Upper lobe of left lung (tissue), 6 donors: ENCODE measurements around the gene TGFBR3. TPM values are rescaled to one million over a fixed set of nuclear protein-coding genes. Genes with fewer than 3 reads are reported as not detected.

Source experiments
- ATAC-seq, 2 donors: fragments of 200-7000 bp; cut with Tn5 transposase; one replicate each; pipeline ENCODE4 v1.9.1; 2022; ENCODE audit warnings: mild to moderate bottlenecking in 2 of 2, moderate library complexity in 2 of 2; ENCODE audit not compliant: low FRiP score in 2 of 2
- DNase-seq, 2 donors: peaks; one replicate each; pipeline ENCODE4 v3.0.0-alpha.2; 2019 to 2020
- H3K27ac ChIP-seq, 4 donors: fragments of 200-600 bp; sonication (generic); one replicate each; pipeline ENCODE4 v1.5.1; 2016 to 2019
- H3K27me3 ChIP-seq, 4 donors: fragments of 200-600 bp; sonication (generic); one replicate each; pipeline ENCODE4 v1.5.1; 2017 to 2019
- H3K36me3 ChIP-seq, 4 donors: fragments of 200-600 bp; sonication (generic); one replicate each; pipeline ENCODE4 v1.5.1; 2016 to 2019
- H3K4me1 ChIP-seq, 4 donors: fragments of 200-600 bp; sonication (generic); one replicate each; pipeline ENCODE4 v1.5.1; 2018 to 2019
- H3K4me3 ChIP-seq, 4 donors: fragments of 200-600 bp; sonication (generic); one replicate each; pipeline ENCODE4 v1.5.1; 2017 to 2019; ENCODE audit warnings: mild to moderate bottlenecking in 2 of 4, moderate library complexity in 1 of 4
- H3K9me3 ChIP-seq, 4 donors: fragments of 200-600 bp; sonication (generic); one replicate each; pipeline ENCODE4 v1.5.1; 2018 to 2019
- CTCF ChIP-seq, 6 experiments: fragments of 450-650 bp in 4 of 6; fragments of 200-600 bp in 2 of 6; sonication (generic) in 2 of 6; IDR thresholded peaks; one replicate each; pipeline ENCODE4 v1.5.1; 2016 to 2019; ENCODE audit warnings: antibody characterized with exemption in 6 of 6
- EP300 ChIP-seq, 4 donors: sonication (generic); formaldehyde crosslinking; IDR thresholded peaks; one replicate each; pipeline ENCODE4 v1.5.1; 2017; ENCODE audit warnings: antibody characterized with exemption in 4 of 4, control low read depth in 2 of 4
- POLR2A ChIP-seq, 4 donors: fragments of 450-650 bp; IDR thresholded peaks; one replicate each; pipeline ENCODE4 v1.5.1; 2016 to 2017; ENCODE audit warnings: antibody characterized with exemption in 4 of 4, mild to moderate bottlenecking in 2 of 4
- POLR2AphosphoS5 ChIP-seq, 2 donors: sonication (generic); formaldehyde crosslinking; IDR thresholded peaks; one replicate each; pipeline ENCODE4 v1.5.1; 2017; ENCODE audit warnings: antibody characterized with exemption in 2 of 2
- WGBS, 2 donors: methylation state at CpG; one replicate each; pipeline ENCODE4 v1.1.5; 2017 to 2018; 5-methylcytosine and 5-hydroxymethylcytosine counted together
- total RNA-seq, 6 donors: library from RNA; depleted of rRNA in 4 of 6; stranded (reverse); fragments of >200 nt in 4 of 6; gene quantifications; one replicate each; pipeline versions ENCODE4 v1.1.0 to v1.2.1, GENCODE V29; 2016 to 2021
- donor health status: DM: no; HTN: no; CAD: no; lungs with moderate emphysema.
- donor health status: DM: no; HTN: yes; CAD: no; lungs with severe emphysema.

Gene TGFBR3
- total RNA-seq, 6 donors from 2014 or later = 33.5 to 78.3 (median 57.1) TPM

GRCh38 chr1:91768786-91769725 lies 116.9 kb downstream of the TGFBR3 start:
- Histone ChIP-seq H3K4me1 (peaks cover 0 to 12% (median 1%) of the 10 kb centered on the region in 4 donors), H3K27me3 (no peaks in the 10 kb centered on the region), H3K9me3 (no peaks in the 10 kb centered on the region), H3K4me3 (no peak overlapping the region), H3K36me3 (no peaks in the 10 kb centered on the region), H3K27ac (peak overlapping the region in 2 of 4 donors; percentile 34 to 35)
- peak in 1 of 2 donors; percentile 7 for ATAC-seq
- TF ChIP-seq EP300 (IDR thresholded peaks at IDR 0.05) = no peak
- no peak for TF ChIP-seq POLR2A (IDR thresholded peaks at IDR 0.05)
- TF ChIP-seq CTCF (IDR thresholded peaks at IDR 0.05) = no peak
- no peak for TF ChIP-seq POLR2AphosphoS5 (IDR thresholded peaks at IDR 0.05)
- 76 to 80% methylated on average over 9 of the region's 9 CpGs for WGBS, 2 donors
- no peak for DNase-seq

GRCh38 chr1:91768120-91768519 lies 117.8 kb downstream of the TGFBR3 start:
- H3K27ac ChIP-seq = no peak overlapping the region
- no peak overlapping the region for H3K4me3 ChIP-seq
- DNase-seq (no peak), ATAC-seq (no peak)
- H3K27me3 ChIP-seq = no peaks in the 10 kb centered on the region
- H3K4me1 ChIP-seq = peaks cover 0 to 20% (median 5%) of the 10 kb centered on the region in 4 donors
- no peaks in the 10 kb centered on the region for H3K36me3 ChIP-seq
- WGBS, 2 donors = 92 to 94% methylated on average over 4 of the region's 4 CpGs
- TF ChIP-seq POLR2AphosphoS5 (IDR thresholded peaks at IDR 0.05) (no peak), EP300 (IDR thresholded peaks at IDR 0.05) (no peak), POLR2A (IDR thresholded peaks at IDR 0.05) (no peak), CTCF (IDR thresholded peaks at IDR 0.05) (no peak)
- no peaks in the 10 kb centered on the region for H3K9me3 ChIP-seq

GRCh38 chr1:91766883-91767282 lies 119.1 kb downstream of the TGFBR3 start:
- no peak for ATAC-seq
- H3K4me3 ChIP-seq = no peak overlapping the region
- H3K9me3 ChIP-seq = no peaks in the 10 kb centered on the region
- no peak for DNase-seq
- H3K36me3 ChIP-seq = no peaks in the 10 kb centered on the region
- H3K27ac ChIP-seq = no peak overlapping the region
- WGBS, 2 donors = 89 to 94% methylated on average over 5 of the region's 5 CpGs
- TF ChIP-seq POLR2AphosphoS5 (IDR thresholded peaks at IDR 0.05) (no peak), POLR2A (IDR thresholded peaks at IDR 0.05) (no peak), CTCF (IDR thresholded peaks at IDR 0.05) (no peak), EP300 (IDR thresholded peaks at IDR 0.05) (no peak)
- H3K27me3 ChIP-seq = no peaks in the 10 kb centered on the region
- peaks cover 0 to 27% (median 5%) of the 10 kb centered on the region in 4 donors for H3K4me1 ChIP-seq

GRCh38 chr1:91765880-91766443 lies 120.0 kb downstream of the TGFBR3 start:
- H3K27me3 ChIP-seq = no peaks in the 10 kb centered on the region
- peaks cover 0 to 27% (median 8%) of the 10 kb centered on the region in 4 donors for H3K4me1 ChIP-seq
- 45 to 48% methylated on average over 3 of the region's 3 CpGs for WGBS, 2 donors
- TF ChIP-seq CTCF (IDR thresholded peaks at IDR 0.05) (no peak), POLR2A (IDR thresholded peaks at IDR 0.05) (no peak), EP300 (IDR thresholded peaks at IDR 0.05) (no peak), POLR2AphosphoS5 (IDR thresholded peaks at IDR 0.05) (no peak)
- no peaks in the 10 kb centered on the region for H3K36me3 ChIP-seq
- ATAC-seq (no peak), DNase-seq (no peak)
- H3K9me3 ChIP-seq = no peaks in the 10 kb centered on the region
- H3K4me3 ChIP-seq = no peak overlapping the region
- H3K27ac ChIP-seq = peak overlapping the region in 2 of 4 donors; percentile 35 to 79
